Measurements from ENCODE around the gene TTLL13. TPM values are rescaled to one million over a fixed set of nuclear protein-coding genes. Genes with fewer than 3 reads are reported as not detected.

TTLL13 gene
- total and polyA plus RNA-seq, 12 donors: 0.11 to 1.9 (median 0.28) TPM; not detected in 5

- intact Hi-C loops (cut with DNase I): no loop called here
- Histone ChIP-seq H3K27me3 (no peaks in the 10 kb centered on the region), H3K27ac (no peak overlapping the region), H3K36me3 (replicated peaks in 1 of 2) (peaks cover 0 to 33% of the 10 kb centered on the region in 2 donors), H3K4me1 (replicated peaks in 1 of 2) (peaks cover 5 to 21% of the 10 kb centered on the region in 2 donors), H3K9me3 (replicated peaks in 1 of 3) (no peaks in the 10 kb centered on the region), H3K4me3 (no peak overlapping the region)
- DNase-seq: no peak
- TF ChIP-seq POLR2A (IDR thresholded peaks at IDR 0.05): no peak
- TF ChIP-seq CTCF (IDR thresholded peaks at IDR 0.05): no peak
- 74 to 95% (median 90%) methylated on average over 8 to 9 of the region's 9 CpGs for WGBS, 4 donors
Measured at GRCh38 chr15:90217671-90218394, 31.5 kb upstream of the TTLL13 start.

- Histone ChIP-seq H3K4me1 (replicated peaks in 1 of 2) (peaks cover 0 to 9% of the 10 kb centered on the region in 2 donors), H3K9me3 (replicated peaks in 1 of 3) (no peaks in the 10 kb centered on the region), H3K27me3 (no peaks in the 10 kb centered on the region), H3K27ac (peak overlapping the region in 1 of 5 donors; percentile 15), H3K36me3 (replicated peaks in 1 of 2) (peaks cover 0 to 50% of the 10 kb centered on the region in 2 donors), H3K4me3 (no peak overlapping the region)
- peak in 1 of 7 donors; percentile 29 for DNase-seq
- intact Hi-C loops (cut with DNase I): no loop called here
- TF ChIP-seq POLR2A (IDR thresholded peaks at IDR 0.05) (no peak), CTCF (IDR thresholded peaks at IDR 0.05) (peak; percentile 35 to 60 (median 50))
- 69 to 71% (median 70%) methylated on average over 13 to 17 of the region's 17 CpGs for WGBS, 4 donors
Measured at GRCh38 chr15:90219421-90220141, 29.8 kb upstream of the TTLL13 start.

GRCh38 chr15:90221246-90221900 lies 28.0 kb upstream of the TTLL13 start:
- Histone ChIP-seq H3K36me3 (replicated peaks in 1 of 2) (peaks cover 0 to 68% of the 10 kb centered on the region in 2 donors), H3K27me3 (no peaks in the 10 kb centered on the region), H3K4me1 (replicated peaks in 1 of 2) (peaks cover 0 to 9% of the 10 kb centered on the region in 2 donors), H3K9me3 (replicated peaks in 1 of 3) (no peaks in the 10 kb centered on the region), H3K4me3 (no peak overlapping the region), H3K27ac (peak overlapping the region in 4 of 5 donors; percentile 18 to 60 (median 56))
- DNase-seq: peak; percentile 83 to 91 (median 84)
- intact Hi-C loops (cut with DNase I): no loop called here
- peak; percentile 63 to 87 (median 74) for TF ChIP-seq CTCF (IDR thresholded peaks at IDR 0.05)
- TF ChIP-seq POLR2A (IDR thresholded peaks at IDR 0.05): no peak
- WGBS, 4 donors: 41 to 82% (median 48%) methylated on average over 6 to 14 of the region's 14 CpGs

- WGBS, 4 donors: 75 to 87% (median 84%) methylated on average over 2 of the region's 2 CpGs
- no peak for DNase-seq
- Histone ChIP-seq H3K4me1 (replicated peaks in 1 of 2) (peaks cover 0 to 9% of the 10 kb centered on the region in 2 donors), H3K27me3 (no peaks in the 10 kb centered on the region), H3K36me3 (replicated peaks in 1 of 2) (peaks cover 0 to 74% of the 10 kb centered on the region in 2 donors), H3K27ac (no peak overlapping the region), H3K9me3 (replicated peaks in 1 of 3) (no peaks in the 10 kb centered on the region), H3K4me3 (no peak overlapping the region)
- intact Hi-C loops (cut with DNase I): loop anchor here in 1 of 2 donors (2.0 kb wide), 1 partner anchor 70 kb away; no protein-coding TSS in a partner anchor
- TF ChIP-seq POLR2A (IDR thresholded peaks at IDR 0.05): no peak
Measured at GRCh38 chr15:90222547-90222946, 26.8 kb upstream of the TTLL13 start.

Data from adrenal gland (tissue), 12 donors.